ENCODE measurements around the gene PLVAP.

GRCh38 chr19:17348700-17349099 is 28.4 kb downstream of the PLVAP start:
- TF ChIP-seq POLR2A (IDR thresholded peaks at IDR 0.05; ENCODE audit: low read length) (no peak), GATA1 (IDR thresholded peaks at IDR 0.05; ENCODE audit: low read depth, low read length) (no peak)

All from erythroblast (primary cell).